Measurements from ENCODE around the gene UBE2J2. TPM values are rescaled to one million over a fixed set of nuclear protein-coding genes. Genes with fewer than 3 reads are reported as not detected.

Gene UBE2J2
- total RNA-seq: 31.1 and 39.7 TPM in 2 replicates

DNA sequence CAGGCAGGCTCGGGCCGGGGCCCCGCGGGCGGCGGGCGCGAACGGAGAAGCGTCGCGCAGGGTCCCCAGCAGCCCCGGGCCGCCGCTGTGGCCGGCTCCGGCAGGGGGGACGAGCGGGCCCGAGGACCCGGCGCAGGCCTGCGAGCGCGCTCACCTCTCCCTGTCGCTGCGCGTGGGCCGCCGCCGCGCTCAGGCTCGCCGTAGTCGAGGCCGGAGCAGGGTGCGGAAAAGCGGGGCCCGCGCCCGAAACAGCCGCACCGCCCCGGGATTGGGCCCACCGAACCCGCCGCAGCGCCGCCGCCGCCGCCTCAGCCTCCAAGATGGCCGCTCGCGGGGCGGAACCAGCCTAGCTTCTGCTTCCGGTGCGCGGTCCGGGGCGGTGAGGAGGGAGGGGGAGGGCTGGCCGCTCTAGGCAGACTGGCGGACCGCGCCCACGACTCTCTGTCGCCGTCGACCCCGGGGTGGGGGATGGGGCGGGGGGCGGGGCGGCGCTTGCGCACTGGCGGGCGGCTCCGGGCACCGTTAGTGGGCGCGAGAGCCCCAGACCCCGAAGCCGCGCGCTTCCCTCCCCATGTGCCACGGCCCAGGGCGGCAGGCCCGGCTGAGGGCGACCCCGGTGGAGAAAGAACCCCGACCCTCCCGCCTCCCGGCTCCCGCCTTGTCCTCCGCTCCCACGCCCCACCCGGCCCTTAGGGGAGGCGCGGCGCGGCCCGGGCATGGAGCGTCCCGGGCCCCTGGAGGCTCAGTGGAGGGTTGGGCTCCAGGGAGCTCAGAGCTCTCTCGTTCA is at the start of gene UBE2J2:
Gene UBE2J2, minus strand, starts transcription at position 343 of the 787 bp plus-strand sequence. CDS start 5,862 bp downstream, outside the sequence.

GRCh38 chr1:1307923-1308755 is 34.5 kb upstream of the UBE2J2 start, which contains the start of the genes ACAP3 and PUSL1:
Gene ACAP3 (minus strand): TSS chr1:1307930. CDS start chr1:1307815, 115 bp downstream.
Gene PUSL1 (plus strand): TSS chr1:1308597. CDS start chr1:1308644, 47 bp downstream.

GRCh38 chr1:1246577-1247340 is 26.9 kb downstream of the UBE2J2 start, which contains the start of gene C1QTNF12:
Gene C1QTNF12 (minus strand): TSS chr1:1246722. CDS start chr1:1246690, 32 bp downstream.

GRCh38 chr1:1232208-1232795 is 41.4 kb downstream of the UBE2J2 start, which contains the start of gene B3GALT6:
Gene B3GALT6 (plus strand): TSS chr1:1232237. CDS start chr1:1232279, 42 bp downstream.

DNA sequence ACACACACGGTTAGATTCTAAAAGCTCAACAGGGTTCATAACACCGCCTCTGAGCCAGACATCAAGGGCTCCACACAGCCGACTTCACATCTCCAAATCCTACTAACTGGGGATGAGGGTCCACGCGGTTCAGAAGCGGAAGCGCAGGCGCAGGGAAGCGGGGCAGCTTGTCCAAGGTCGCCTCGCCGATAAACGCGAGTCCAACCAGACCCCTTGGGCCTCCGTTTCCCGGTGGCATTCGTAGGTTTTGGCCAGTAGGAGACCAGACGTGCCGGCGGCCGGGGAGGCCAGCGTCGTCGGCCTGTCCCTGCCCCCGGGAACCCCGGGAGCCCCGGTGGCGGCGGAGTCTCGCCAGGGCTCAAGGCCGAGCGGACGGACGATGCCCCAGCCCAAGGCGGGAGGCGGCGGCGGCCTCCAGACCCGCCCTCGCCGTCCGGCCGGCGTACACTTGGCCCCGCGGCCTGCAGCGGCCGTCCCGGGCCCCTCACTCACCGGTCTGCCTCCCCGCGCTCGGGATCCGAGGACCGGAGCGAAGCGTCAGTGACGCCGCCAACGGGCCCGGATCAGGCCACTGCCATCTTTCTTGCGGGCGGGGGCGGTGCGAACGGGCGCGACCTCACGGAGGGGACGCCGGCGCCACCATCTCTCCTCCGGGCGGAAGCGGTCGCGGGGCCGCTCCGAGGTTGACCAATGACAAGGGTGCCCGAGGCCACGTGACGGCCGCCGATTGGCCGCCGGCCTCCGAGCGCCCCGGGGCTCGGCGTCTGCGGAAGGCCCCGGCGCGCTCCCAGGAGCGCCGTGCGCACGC is 42.0 kb downstream of the UBE2J2 start, which contains the start of gene SDF4:
Gene SDF4, minus strand, starts transcription at position 602 of the 808 bp plus-strand sequence. CDS start 3,229 bp downstream, outside the sequence.

GRCh38 chr1:1213345-1214265 is 60.0 kb downstream of the UBE2J2 start, which contains the start of gene TNFRSF4:
Gene TNFRSF4 (minus strand): TSS chr1:1214153. CDS start chr1:1214127, 26 bp downstream.

DNA sequence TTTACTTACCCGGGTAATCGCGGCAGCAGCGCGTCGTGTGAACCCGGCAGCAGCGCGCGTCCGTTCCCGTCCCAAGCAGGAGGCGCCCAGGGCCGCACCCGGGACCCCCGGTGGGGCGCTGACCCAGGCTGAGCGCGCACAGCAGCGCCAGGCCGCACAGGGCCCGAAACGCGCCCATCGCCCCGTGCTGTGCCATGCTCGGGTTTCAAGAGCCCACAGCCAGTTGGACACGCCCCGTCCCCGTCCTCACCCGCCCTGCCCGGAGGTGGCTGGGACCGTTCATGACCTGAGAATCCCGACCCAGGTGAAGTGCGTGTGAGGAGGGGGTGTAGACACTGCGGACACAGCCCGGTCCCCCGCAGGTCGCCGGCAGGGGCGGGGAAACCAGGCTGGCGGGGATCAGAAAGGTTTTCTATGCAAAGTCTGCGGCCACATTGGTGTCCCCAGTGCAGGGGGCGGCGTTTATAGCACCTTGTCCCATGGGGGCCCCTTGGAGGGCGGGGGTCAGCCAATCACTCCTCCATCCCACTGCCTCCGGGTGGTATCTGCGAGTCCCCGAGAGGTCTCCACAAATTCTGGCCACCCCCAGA is 67.2 kb downstream of the UBE2J2 start, which contains the start of gene TNFRSF18:
Gene TNFRSF18, minus strand, starts transcription at position 217 of the 590 bp plus-strand sequence. Its CDS starts 21 bp downstream, at position 196.

Other genes starting within 250 kb of the UBE2J2 start
- gene RNF223, start 199.5 kb downstream of the UBE2J2 start, total RNA-seq: not detected in 2 replicates
- 8.4 and 16.6 TPM in 2 replicates for gene C1orf159, start 157.8 kb downstream of the UBE2J2 start, total RNA-seq
- gene TTLL10, start 100.0 kb downstream of the UBE2J2 start, total RNA-seq: not detected in 2 replicates
- not detected in 2 replicates for gene TNFRSF18, start 67.3 kb downstream of the UBE2J2 start, total RNA-seq
- gene TNFRSF4, start 59.7 kb downstream of the UBE2J2 start, total RNA-seq: 1.9 TPM in 1 of 2 replicates, not detected in the other
- gene SDF4, start 41.9 kb downstream of the UBE2J2 start, total RNA-seq: 231 and 251 TPM in 2 replicates
- 21.7 and 38.4 TPM in 2 replicates for gene B3GALT6, start 41.6 kb downstream of the UBE2J2 start, total RNA-seq
- gene C1QTNF12, start 27.1 kb downstream of the UBE2J2 start, total RNA-seq: 4.0 TPM in 1 of 2 replicates, not detected in the other
- 0.16 and 0.90 TPM in 2 replicates for gene SCNN1D, start 6.6 kb upstream of the UBE2J2 start, total RNA-seq
- gene ACAP3, start 34.1 kb upstream of the UBE2J2 start, total RNA-seq: 20.4 and 39.4 TPM in 2 replicates
- gene PUSL1, start 34.7 kb upstream of the UBE2J2 start, total RNA-seq: 25.8 and 28.7 TPM in 2 replicates
- 64.3 and 78.3 TPM in 2 replicates for gene INTS11, start 50.8 kb upstream of the UBE2J2 start, total RNA-seq
- 31.1 and 32.6 TPM in 2 replicates for gene CPTP, start 50.9 kb upstream of the UBE2J2 start, total RNA-seq
- under 0.01 and 0.49 TPM in 2 replicates for gene TAS1R3, start 57.4 kb upstream of the UBE2J2 start, total RNA-seq
- 43.1 and 48.4 TPM in 2 replicates for gene DVL1, start 75.6 kb upstream of the UBE2J2 start, total RNA-seq
- 121 and 139 TPM in 2 replicates for gene MXRA8, start 84.7 kb upstream of the UBE2J2 start, total RNA-seq
- gene AURKAIP1, start 101.4 kb upstream of the UBE2J2 start, total RNA-seq: 117 and 148 TPM in 2 replicates
- 79.7 and 127 TPM in 2 replicates for gene CCNL2, start 125.5 kb upstream of the UBE2J2 start, total RNA-seq
- 76.9 and 98.2 TPM in 2 replicates for gene MRPL20, start 133.4 kb upstream of the UBE2J2 start, total RNA-seq
- 2.2 TPM in 1 of 2 replicates, not detected in the other for gene ANKRD65, start 147.4 kb upstream of the UBE2J2 start, total RNA-seq
- gene VWA1, start 161.8 kb upstream of the UBE2J2 start, total RNA-seq: 17.7 and 32.0 TPM in 2 replicates
- gene ATAD3C, start 175.8 kb upstream of the UBE2J2 start, total RNA-seq: not detected in 2 replicates
- 15.7 and 19.9 TPM in 2 replicates for gene ATAD3B, start 197.9 kb upstream of the UBE2J2 start, total RNA-seq
- 34.5 and 35.4 TPM in 2 replicates for gene ATAD3A, start 238.3 kb upstream of the UBE2J2 start, total RNA-seq